ENCODE results near the gene WDR7.

DNA sequence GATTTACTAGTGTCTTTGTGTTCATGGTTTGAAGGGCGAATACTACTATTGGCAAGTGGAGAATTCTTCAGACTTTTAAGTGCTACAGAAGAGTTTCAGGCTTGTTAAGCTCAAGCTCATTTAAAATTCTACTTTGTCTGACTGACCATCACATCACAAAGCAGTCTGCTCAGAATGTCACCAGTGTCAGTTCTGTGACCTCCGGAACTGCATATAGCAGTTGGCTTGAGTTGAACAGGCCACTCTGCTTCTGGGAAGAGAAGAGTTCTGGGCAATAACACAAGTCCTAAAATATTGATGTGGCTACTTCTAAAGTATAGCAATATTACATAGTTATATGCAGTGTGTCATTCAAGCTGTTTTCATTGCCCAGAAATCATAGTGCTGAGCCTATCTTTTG is 250.8 kb downstream of the WDR7 start:
- TF ChIP-seq, protein P1, sequence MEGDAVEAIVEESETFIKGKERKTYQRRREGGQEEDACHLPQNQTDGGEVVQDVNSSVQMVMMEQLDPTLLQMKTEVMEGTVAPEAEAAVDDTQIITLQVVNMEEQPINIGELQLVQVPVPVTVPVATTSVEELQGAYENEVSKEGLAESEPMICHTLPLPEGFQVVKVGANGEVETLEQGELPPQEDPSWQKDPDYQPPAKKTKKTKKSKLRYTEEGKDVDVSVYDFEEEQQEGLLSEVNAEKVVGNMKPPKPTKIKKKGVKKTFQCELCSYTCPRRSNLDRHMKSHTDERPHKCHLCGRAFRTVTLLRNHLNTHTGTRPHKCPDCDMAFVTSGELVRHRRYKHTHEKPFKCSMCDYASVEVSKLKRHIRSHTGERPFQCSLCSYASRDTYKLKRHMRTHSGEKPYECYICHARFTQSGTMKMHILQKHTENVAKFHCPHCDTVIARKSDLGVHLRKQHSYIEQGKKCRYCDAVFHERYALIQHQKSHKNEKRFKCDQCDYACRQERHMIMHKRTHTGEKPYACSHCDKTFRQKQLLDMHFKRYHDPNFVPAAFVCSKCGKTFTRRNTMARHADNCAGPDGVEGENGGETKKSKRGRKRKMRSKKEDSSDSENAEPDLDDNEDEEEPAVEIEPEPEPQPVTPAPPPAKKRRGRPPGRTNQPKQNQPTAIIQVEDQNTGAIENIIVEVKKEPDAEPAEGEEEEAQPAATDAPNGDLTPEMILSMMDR (IDR thresholded peaks at IDR 0.05) = no peak
- TF ChIP-seq POLR2A (IDR thresholded peaks at IDR 0.05) = no peak
